HG02884 (cell line): ENCODE results near the gene CYFIP2.
A peak's percentile ranks its signal among the peaks of the same experiment; 100 is the strongest.

Experiments used
- ATAC-seq: cut with Tn5 transposase; IDR thresholded peaks from one replicate; pipeline ENCODE4 v1.9.1; 2021; ENCODE audit warnings: mild to moderate bottlenecking, moderate library complexity; ENCODE audit not compliant: unreplicated experiment

Gene CYFIP2

DNA sequence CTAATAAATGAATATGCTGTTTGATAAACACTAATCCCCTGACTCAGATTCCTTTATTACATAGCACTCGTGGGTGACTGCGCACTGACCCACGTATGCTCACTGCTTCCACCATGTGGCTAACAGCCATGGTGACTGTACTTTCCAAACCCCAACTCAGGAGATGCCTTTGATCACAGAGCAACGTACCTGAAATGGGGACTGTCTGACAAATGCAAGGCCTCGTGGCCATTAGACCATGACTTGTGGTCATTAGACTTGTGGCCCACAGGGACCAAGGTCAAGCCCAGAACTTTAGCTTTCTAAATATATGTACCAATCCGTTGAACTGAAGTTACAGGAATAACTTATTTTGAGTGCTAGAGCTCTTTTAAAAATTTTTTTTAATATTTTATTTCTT is 46.6 kb downstream of the CYFIP2 start:
- peak; percentile 90 for ATAC-seq

DNA sequence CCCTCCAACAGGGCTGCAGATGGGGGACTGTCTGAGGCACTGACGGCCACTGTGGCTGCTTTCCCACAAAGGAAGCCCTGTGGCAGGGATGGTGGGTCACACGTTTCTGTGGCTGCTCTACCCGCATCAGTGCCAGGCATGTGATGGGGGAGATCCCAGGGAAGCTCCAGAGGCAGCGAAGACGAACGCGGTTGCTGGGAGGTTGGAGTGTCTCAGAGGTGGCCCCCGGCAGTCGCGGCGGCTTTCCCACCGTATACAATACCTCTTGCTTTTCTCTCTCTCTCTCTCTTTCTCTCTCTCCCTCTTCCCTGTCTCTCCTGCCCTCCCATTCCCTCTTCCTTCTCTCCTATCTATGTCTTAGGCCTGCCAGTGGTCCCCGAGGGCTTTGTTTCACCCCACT is 56.7 kb downstream of the CYFIP2 start:
- no peak for ATAC-seq

DNA sequence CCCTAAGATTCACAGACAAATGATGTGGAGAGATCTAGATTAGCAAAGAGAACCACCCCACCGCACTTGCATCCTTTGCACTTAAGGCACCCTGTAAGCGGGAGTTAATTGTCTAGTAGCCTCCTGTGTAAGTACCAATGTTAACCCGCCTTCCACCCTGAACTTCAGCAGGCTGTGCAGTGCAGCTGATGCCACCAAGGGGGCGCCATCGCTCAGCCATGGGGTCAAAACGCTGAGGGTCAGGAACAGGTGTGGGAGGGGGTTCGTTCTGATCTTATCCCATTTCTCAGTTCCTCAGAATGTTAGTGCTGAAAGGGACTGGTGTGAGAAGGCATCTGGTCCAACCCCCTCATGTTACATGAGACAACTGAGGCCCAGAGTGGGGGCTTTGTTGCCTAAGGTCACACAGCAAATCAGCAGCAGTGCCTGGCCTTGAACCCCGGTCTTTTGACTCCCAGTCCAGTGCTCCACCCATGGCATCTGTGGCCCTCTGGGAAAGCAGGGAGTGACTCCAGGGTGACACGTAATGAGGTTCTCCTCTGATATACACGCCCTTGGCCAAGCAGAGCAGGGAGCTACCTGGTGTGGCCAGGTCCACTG is 57.3 kb downstream of the CYFIP2 start:
- no peak for ATAC-seq

DNA sequence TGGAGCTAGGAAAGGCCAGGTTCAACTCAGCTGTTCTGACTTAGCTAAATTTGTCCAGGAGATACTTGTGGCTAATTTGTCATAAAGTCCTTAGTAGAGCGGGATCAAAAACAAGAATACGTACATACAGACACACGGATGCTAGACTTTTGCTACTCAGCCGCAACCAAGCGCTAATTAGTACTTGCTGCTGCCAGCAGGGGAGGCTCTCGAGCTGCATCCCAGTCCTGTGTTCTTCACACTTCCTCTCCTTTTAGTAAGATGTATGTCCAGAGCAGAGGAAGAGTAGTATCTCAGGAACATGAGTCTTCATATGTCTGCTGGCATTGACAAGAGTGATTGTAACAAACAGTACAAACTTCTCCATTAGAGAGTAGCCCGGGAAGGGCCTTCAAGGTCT is 58.3 kb downstream of the CYFIP2 start:
- no peak for ATAC-seq

DNA sequence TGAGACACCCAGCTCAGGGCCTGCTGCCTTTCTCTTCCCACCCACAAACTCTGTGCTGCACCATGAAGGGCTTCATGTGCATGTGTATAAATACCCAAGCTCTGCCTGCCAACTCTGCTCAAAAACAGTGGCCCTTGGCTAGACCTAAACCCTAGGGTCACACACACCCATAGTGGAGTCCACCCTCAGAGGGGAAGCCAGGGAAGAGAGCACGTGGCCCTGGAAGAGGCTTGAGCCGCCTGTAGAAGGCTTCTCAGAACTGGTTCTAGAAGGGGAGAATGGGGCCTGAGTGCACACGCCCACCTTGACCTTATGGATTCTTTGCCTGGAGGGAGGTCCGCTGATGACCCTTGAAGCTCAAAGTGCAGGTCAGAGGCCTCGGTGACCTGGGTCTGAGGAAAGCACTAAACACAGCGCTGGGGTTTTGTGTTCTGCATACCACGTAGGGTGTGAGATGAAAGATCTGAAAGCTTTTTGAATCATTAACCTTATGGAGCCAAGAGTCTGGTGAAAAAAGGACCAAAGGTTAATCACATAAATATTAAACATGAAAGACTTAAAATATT is 60.6 kb downstream of the CYFIP2 start:
- no peak for ATAC-seq

DNA sequence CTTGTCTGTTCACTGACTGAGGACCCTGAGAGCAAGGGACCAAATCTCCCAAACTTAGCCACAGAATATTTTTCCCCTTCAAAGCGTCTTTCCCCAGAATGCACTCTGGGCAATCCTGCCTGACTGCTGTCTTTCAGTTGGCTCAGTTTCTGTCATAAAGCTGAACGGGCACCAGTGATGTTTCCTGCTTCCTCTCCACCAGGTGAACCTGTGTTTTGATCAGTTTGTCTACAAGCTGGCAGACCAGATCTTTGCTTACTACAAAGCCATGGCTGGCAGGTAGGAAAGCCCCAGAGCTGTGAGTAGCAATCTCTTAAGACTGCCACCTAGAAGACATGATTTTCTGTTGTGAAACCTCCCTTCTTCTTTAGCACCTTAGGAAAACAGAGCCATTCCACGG is 61.8 kb downstream of the CYFIP2 start:
- no peak for ATAC-seq

DNA sequence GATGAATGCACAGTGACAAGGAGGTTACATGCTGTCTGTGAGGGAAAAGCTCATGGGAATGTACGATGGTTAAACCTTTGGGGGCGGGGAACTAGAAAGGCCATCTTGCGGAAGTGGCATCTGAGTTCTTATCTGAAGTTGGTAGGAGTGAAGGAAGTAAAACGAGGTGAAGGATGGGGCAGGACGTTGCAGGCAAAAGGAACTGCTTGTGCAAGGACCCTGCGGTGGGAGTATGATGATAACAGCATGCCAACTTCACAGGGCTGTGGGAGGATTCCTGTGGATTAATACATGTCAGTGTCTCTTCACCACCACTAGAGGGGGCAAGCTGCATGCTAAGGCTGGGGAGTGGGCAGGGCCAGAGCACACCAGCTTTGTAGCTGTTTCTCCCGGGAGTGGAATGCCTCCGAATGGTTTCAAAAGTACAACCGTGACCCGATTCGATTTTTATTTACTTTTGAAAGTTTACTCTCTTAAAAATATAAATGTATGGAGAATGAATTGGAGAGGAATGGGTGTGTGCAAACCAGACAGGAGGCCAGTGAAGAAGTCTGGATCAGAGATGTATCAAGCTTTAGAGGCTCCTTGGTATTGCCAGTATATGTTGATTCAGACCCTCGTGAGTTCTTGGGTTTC is 62.5 kb downstream of the CYFIP2 start:
- ATAC-seq: peak; percentile 96

DNA sequence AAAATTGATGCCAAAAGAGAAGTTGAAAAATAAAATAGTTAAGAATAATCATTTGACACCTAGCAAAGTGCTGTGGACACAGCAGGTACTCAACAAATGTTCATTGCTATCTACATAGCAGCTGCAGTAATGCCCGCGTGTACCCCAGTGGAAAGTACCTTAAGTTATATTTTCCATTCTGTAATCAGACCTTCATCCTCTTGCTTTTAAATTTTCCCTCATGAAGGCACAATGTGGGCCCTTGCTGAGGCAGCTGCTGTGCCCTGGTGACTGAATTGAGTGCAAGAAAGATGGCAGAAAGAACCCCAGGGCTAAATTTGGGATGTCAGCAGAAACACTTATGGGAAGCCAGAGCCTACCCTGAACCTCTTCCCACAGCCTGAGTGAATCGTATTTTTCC is 65.9 kb downstream of the CYFIP2 start:
- no peak for ATAC-seq

DNA sequence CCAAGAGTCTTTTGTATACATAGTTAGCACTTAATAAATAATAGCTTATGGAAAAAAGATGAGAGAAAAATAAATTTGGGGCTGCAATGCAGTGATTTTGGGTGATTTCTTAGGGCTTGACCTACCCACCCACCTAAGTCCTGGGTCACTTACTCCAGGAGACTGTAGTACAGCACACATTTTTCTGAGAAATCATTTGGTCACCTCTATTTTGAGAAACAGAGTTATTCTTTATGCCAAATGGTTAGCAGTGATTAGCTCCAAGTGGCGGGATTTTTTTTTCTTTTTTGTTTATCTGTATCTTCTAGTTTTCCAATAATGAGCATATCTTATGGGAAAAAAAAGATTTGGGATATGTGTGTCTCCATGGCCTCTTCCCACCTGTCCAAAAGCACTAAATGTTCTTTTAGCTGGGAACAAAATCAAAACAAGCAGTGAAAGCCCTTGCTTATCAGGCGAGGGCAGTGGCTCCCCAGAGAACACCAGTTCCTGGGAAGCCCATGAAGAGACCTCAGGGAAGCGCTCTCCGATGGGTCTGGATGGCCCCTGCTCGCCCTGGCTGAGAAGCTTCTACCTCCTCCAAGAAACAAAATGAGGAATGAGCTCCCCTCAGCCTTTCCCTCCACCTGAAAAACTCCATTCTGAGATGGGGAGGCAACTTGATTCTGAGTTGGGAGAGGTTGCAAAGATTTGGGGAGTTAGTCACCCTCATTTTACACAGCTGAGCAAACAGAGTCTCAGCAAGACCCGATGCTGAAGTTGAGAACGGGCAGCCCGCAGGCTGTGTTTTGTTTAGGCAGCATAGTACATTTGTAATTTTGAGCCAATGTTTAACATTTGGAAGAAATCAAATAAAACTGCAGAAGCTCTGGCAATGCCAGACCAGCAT is 69.9 kb downstream of the CYFIP2 start:
- no peak for ATAC-seq

DNA sequence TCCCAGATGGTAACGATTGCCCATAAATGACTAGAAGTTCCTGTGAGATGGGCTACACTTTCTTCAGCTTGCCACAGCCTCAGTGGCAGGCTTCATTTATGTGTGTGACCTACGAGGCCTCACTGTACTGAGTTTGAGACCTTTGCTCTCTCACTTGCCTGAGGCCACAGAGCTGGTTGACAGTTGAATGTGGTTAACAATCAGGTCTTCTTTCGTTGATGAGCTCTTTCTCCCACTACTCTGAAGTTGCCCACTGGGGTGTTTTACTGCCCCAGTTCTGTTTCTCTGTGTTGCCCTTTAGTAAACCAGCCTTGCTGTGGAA is 70.5 kb downstream of the CYFIP2 start:
- ATAC-seq: no peak

DNA sequence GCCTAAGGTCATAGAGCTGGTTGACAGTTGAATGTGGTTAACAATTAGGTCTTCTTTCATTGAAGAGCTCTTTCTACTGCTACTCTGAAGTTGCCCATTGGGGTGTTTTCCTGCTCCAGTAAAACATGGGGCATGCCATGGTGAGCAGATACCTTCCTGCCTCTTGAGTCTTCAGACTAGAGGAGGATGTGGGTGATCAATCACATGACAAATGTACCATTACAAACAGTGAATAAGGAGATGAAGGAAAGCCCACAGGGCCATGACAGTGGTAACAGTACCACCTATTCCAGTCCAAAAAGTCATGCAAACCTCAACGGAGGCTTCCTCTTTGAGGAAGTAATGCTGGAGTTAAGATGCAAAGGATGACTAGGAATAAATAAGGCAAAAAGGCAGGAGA is 73.5 kb downstream of the CYFIP2 start:
- no peak for ATAC-seq

DNA sequence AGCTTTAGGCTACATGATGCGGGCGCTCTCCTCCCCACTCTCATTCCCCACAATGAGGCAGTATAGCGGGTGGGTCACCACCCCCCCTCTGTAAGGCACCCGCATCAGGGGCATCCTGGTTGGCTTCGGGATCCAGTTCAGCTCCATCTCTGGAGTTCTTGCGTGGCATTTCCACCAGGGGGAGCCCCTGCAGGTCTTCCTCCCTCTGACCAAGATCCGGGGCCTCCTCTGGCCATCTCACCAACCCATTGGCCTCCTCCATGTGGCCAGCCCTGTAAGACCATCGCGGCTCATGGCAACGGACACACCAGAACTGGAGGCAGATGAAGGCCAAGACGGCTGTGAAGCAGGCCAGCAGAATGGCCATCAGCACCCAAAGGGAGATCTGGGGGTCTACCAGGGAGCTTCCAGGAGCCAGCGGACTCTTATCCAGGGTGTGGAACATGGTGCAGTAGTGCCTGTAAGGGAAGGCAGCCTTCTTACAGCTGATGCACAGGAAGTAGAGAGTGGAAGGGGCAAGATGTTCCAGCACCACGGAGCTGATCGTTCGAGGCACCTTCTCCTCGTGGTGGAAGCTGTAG is 77.0 kb downstream of the CYFIP2 start:
- ATAC-seq: no peak

DNA sequence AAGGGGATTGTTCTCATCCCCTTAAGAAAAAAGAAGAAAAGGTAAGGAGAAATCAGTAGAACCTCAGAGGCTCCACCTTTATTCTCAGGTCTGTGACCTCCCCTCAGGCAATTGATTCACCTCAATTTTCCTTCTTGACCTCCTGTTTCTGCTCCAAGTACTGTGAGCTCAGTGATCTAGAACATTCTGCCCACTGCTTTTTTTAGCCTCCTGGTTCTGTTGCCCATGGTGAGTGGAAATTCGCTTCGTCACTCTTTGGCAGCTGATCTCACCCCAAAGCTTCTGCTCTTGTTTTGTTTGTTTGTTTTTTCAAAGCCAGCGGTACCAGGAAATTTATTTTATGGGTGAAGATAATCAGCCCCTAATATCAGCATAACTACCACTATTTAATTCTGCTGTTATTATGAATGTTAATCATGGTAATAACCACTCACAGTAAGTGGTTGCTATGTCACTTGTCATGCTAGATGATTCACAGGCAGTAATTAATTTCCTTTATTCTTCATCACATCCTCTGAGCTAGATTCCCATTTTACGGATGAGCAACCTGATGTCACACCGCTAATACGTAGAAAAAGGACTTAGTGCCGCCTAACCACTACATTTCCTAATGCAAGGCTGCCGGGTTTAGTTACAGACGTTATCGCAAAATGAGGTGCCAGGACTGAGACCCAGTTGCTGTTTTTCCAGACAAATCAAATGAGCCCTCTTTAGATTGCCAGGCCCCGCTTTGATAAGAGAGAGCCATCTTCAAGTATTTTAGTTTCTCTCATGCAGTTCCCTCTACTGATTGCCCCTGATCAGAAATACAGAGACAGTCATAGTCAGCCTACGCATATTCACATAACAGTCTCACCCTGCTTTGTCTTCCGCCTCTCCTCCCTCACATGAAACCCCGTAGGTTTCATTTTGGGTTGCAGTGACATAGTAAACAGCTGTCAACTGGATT is 78.2 kb downstream of the CYFIP2 start:
- ATAC-seq: no peak

DNA sequence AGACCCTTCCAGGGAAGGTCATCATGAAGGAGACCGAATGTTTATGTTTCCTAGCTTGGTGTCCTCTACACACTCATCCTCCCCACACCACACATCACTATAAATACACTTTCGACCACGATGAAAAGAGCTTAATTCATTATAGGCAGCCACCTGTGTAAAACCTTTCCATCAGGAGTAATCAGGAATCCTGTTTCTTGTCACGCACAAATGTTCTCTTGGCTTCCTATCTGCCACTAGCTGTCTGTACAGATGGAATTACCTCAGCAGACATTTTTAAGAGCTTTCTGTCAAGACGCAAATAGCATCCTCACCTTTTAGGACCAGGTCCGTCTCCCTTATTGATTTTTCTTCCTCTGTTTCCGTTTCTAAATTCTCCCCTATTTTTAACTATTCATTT is 79.1 kb downstream of the CYFIP2 start:
- ATAC-seq: no peak

DNA sequence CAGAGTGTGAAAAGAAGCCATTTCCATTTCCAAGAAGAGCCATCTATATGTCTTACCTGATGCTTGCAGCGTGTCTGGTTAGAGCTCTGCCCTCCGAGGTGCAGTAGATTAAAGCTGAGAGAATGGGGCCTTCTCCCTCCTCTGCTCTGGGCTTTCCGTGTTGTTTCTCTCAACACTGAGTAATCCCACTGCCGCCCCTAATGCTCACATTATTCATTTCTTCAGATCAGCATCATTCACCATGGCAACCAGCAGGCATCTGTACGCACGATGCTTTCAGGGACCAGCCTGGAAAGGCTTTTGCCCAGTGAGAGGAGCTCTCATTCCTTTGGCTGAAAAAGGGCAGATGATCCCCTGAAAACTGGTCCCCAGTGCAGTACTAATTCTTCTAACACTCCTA is 79.6 kb downstream of the CYFIP2 start:
- ATAC-seq: no peak

DNA sequence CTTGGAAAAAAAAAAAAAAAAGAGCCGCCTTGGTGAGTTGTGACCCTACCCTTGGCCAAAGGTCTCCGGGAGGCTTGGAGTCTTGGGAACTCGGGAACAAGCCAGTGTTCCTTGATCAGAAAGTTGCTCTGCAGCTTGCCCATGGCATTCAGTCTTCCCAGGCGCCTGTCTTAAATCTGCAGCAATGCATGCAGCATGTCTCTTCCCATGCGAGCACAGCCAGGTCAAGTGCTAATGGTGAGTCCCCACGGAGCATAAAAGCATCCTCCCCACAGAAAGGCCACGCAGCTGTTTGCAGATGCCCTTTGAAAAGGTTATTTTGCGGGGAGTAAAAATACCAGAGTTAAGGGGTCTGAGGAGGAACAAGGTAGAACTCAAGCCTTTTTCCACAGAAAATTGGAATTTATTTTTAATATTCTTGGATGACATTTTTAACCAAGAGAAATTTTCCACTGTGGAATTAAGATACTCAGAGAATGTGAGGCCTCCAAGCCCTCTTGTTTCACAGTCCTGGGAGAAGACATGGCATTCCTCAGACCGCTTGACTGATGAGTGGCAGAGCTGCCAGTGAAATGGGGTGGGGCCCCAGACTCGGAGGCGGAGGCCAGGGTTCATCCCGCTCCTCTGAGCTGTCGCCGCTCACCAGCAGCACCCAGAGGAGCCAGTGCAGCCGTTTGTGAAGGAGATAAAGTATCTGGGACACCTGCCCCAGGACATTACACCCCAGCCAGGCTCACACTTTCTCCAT is 81.6 kb downstream of the CYFIP2 start:
- ATAC-seq: no peak

DNA sequence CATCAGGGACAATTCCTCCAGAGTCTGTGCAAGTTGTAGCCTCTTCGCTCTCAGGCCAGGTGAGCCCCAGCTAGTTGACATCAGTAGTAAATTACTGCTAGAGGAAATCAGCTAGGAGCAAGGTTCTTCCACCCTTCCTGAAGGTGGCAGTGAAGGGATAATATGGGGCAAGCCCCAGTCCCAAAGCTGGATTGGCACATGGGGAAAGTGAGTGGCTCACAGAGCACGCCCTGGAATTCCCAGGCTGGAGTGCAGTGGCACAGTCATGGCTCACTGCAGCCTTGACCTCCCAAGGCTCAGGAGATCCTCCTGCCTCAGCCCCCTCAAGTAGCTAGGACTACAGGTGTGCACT is 82.1 kb downstream of the CYFIP2 start:
- no peak for ATAC-seq

DNA sequence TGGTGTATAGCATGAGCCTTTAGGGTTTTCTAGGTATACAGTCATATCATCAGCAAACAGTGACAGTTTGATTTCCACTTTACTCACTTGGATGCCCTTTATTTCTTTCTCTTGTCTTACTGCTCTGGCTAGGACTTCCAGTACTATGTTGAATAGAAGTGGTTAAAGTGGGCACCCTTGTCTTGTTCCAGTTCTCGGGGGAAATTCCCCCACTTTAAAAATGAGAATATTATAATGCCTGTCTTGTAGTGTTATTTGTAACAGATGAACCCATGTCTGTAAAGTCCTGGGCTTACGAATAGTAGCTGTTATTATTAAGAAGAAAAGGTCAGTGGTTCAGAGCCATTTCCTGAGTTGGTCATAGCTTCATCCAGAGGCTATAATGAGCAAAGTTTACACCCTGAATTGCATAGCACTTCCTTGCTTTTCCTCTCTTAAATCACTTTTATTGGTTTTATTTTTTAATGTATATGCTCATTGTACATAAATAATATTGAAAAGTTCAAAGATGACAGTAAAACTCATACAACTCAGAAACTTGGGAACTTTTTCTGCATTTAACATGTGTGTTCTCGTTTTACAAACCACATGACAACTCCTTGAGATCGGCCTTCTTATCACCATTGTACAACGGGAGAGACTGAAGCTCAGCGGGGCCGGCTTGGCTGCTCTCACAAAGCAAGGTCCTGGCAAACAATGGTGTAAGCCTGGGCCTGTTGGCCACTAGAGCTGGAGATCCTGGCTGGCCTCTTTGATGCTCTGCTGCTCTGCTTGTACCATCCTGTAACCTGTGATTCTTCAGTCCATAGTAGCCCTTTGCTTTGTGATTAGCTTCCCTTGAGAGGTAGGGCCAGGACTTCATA is 85.2 kb downstream of the CYFIP2 start:
- ATAC-seq: peak; percentile 84

DNA sequence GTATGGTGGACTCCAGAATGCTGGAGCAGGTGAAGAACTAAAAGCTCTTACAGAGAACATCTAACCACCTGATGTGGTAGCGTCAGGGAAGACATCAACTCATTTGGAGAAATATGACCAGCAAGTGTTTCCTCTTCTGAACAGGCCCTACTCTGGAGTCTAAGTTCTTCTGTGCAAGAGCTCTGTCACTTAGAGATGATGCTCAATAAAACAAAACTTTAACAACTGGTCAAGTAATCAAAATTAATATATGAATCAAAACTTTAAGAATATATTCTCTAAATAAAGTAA is 85.8 kb downstream of the CYFIP2 start:
- no peak for ATAC-seq
